Activated T-cell treated with anti-CD3 and anti-CD28 coated beads for 48 hours (primary cell): ENCODE results near the gene CCDC91.
"Not testable (repeated sequence)": the region's sequence is repeated elsewhere in the genome, so short reads cannot be mapped to it uniquely, and the experiment has no call there.

Experiments used
- DNase-seq: peaks from one replicate; pipeline ENCODE4 v3.0.0-alpha.2; 2020; ENCODE audit warnings: low read depth

Gene CCDC91

DNA sequence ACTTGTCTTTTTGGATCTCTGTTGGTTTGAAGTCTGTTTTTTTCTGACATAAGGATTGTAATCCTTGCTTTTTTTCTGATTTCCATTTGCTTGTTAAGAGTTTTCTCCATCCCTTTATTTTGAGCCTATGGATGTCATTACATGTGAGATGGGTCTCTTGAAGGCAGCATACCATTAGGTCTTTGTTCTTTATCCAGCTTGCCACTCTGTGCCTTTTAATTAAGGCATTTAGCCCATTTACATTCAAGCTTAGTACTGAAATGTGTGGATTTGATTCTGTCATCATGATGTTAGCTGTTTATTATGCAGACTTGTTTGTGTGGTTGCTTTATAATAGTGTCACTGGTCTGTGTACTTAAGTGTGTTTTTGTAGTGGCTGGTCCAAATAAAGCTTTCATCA, 100.0 kb downstream of the CCDC91 start:
- DNase-seq, result no peak

DNA sequence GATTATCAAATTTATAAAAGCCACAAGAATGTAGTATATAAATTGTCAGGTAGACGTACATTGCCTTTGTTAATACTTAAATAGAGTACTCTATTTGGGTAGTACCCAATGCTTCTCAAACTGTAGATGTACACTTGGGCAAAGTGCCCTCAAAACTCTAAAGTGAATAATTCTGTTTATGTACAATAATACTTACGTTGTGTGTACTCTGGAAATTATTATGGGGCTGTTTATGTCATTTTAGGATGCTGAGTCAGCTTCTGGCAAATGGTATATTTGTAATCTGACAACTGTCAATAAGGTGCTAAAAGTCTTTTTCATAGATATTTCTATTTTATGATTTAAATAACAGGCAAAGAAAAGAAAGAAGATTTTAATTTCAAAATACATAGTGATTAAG, 102.4 kb downstream of the CCDC91 start:
- no peak for DNase-seq

GRCh38 chr12:28294300-28294699, 104.0 kb downstream of the CCDC91 start:
- DNase-seq, result no peak

DNA sequence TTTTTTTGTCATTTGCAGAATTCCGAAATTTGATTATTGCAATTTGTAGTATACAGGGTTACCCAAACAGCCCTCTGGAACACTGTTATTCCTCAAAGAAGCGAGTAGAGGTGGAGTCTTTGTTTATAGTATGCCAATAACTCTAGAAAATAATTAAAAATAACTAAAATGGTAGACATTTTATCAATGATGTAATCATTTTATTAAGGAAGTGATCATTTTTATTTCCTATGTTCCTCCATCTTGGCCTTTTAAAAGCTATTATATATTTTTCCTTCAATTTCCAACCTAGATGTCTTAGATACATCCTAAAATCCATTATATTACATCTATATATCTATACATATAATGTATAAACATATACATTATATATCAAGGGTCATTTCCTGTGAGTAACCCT, 106.0 kb downstream of the CCDC91 start:
- DNase-seq, result no peak

DNA sequence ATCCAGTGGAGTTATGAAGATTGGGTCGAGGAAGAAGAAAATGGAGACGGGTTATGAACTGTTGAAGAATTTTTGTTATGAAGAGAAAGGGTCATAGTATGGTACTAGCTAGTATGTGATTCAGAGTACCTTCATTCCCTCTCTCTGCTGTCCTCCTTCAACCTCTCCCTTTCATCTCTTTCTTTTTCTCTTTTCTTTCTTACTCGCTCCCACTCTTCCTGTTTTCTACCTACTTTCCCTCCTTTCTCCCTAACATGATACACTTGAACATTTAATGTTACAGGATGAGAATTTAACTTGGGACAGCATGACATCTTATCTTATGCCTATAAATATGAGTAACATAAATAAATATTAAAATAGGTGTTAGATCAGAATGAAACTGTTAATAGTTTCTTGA, 112.9 kb downstream of the CCDC91 start:
- DNase-seq, result no peak

DNA sequence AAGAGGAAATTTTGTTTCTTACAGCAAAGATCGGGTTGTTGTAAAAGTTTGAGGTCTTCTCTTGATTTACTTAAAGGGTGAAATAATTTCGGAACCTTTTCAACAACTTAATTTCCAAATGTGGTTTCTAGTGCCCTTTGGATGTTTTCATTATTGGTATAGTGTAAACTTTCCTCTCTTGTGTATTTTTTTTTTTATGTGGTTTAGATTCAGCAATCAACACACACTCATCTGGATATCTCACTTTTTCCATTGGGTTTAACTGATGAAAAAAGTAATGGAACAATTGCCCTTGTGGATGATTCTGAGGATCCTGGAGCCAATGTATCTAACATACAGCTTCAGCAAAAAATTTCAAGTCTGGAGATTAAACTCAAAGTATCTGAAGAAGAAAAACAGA, 116.3 kb downstream of the CCDC91 start:
- no peak for DNase-seq

GRCh38 chr12:28308891-28309290, 118.6 kb downstream of the CCDC91 start:
- DNase-seq, result no peak

DNA sequence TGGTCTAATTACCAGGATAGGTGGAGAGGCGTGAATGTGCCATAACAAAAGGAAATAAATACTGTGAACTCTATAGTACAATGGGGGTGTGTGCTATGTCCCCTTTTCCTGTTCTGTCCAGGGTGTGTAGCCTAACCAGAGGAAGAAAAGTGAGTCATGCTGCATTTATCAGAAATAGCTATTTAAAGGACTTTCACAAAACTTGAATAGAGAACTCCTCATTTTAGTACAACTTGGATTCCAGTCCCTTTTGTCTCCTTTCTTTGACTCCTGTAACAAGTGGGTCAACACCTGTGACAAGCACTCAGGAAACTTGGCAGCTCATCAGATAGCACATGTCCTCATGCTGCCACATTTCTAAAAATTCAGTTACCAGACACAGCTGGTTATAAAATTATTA, 123.4 kb downstream of the CCDC91 start:
- no peak for DNase-seq

DNA sequence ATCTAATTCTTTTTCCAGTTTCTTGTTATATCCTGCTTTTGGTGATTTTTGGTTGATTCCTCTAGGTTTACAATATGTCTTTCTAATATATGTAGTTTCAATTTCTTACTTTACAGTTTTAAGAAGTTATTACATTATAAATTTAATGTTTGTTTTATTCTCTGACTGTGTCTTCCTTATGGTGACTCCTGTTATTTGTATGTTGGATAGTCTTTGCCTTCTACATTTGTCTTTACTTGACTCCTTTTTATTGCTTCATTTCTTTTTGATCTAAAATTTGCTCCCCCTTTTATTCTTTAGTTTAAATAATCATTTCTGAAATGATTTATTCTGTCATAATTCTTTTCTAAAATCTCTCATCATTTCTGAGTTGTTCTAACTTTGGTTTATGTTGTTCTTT, 125.8 kb downstream of the CCDC91 start:
- no peak for DNase-seq

- DNase-seq, result no peak
These were observed 128.0 kb downstream of the CCDC91 start for GRCh38 chr12:28318273-28318672.

- no peak for DNase-seq
These were observed 130.1 kb downstream of the CCDC91 start for GRCh38 chr12:28320353-28320752.

- no peak for DNase-seq
These were observed 137.5 kb downstream of the CCDC91 start for GRCh38 chr12:28327722-28328121.

GRCh38 chr12:28328967-28329366, 138.7 kb downstream of the CCDC91 start:
- no peak for DNase-seq

GRCh38 chr12:28329727-28330126, 139.5 kb downstream of the CCDC91 start:
- DNase-seq, result not testable (repeated sequence)

- DNase-seq, result not testable (repeated sequence)
These were observed 140.0 kb downstream of the CCDC91 start for GRCh38 chr12:28330232-28330631.

- DNase-seq, result no peak
These were observed 140.9 kb downstream of the CCDC91 start for GRCh38 chr12:28331130-28331529.

GRCh38 chr12:28340261-28341045, 150.2 kb downstream of the CCDC91 start:
- DNase-seq, result no peak

- DNase-seq, result no peak
These were observed 153.5 kb downstream of the CCDC91 start for GRCh38 chr12:28343713-28344112.

- no peak for DNase-seq
These were observed 156.3 kb downstream of the CCDC91 start for GRCh38 chr12:28346567-28346966.

DNA sequence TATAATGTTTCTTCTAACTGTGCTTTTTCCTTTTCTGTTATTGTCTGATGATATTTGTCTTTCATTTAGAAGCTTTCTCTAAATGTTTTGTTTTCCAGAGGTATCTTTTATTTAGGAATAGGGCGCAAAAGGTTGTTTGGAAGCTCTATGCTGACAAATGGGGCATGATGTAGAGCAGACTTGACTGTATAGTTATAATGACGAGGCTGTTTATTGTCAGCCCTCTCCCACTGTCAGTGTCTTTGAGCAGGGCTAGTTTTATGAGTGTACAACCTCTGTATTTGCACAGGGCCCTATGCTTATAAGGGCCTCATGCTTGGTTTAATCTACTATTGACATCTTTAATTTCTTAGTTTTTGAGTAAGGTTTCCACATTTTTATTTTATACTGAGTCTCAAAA, 158.9 kb downstream of the CCDC91 start:
- no peak for DNase-seq

GRCh38 chr12:28350502-28350901, 160.2 kb downstream of the CCDC91 start:
- DNase-seq, result no peak

DNA sequence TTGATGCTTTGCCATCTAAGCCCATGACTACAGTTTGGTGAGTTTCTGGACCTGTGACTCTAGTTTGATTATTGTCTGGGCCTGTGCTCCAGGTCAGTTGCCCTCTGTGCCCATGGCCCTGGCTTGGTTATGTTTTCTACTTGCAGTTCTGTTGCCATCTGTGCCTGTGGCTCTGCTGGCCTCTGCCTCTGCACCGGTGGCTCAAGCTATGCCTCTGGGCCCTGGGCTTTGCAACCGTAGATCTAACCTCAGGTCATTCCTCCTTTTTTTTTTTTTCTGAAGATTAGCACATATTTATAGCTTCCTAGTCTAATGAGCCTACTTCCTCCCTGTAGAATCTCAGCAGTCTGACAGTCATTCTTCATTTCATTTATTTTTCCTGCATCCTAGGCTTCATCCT, 161.2 kb downstream of the CCDC91 start:
- DNase-seq, result no peak

DNA sequence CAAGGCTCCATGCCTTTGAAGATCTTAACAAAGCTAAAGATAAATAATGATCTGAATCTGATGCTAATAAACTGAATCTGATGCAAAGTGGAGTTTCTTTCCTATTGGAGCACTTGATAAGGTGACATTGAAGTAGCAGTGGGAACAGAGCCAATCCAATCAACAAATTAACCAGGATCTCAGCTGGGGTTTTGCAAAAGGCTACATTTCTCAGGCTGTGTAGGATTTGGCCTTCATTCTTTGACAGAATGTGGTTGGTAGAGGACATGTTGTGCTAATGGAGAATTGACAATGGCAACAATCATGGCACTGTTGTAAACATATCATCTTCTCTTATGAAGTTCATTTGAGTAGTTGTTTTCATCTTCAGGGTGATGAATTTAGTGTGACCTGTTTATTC, 164.9 kb downstream of the CCDC91 start:
- no peak for DNase-seq

DNA sequence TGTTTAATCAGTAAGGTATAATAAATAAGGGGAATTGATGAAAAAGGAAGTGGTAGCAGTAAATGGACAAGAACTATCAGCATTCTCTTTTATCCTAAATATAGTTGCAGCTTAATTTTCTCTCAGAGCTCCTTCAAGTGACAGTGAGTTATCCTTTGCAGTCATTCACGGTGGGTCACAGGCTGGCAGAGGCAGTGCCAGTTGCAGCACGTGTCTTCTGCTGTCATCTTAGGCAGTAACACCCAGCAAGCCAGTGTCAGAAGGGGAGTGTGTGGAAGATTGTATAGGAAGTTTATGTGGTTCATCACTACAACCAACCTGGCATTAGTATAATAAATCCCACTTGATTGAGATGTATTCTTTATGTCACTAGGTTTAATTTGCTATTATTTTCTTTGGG, 170.0 kb downstream of the CCDC91 start:
- no peak for DNase-seq
